ENCODE measurements around the gene CST3.

Gene CST3

GRCh38 chr20:23656372-23656771, 18.6 kb upstream of the CST3 start:
- Histone ChIP-seq H3K36me3 (ENCODE audit: control insufficient read depth, insufficient read depth, low read length) (no peaks in the 10 kb centered on the region), H3K27me3 (replicated peaks; ENCODE audit: control insufficient read depth, insufficient read depth, low read length) (no peaks in the 10 kb centered on the region), H3K4me3 (replicated peaks; ENCODE audit: low read depth, low read length) (no peak overlapping the region)
- DNase-seq (ENCODE audit: extremely low read depth, insufficient read length): no peak
- no peak for TF ChIP-seq CTCF (IDR thresholded peaks at IDR 0.05; ENCODE audit: insufficient read depth, low read length, poor library complexity, severe bottlenecking)

- Histone ChIP-seq H3K4me3 (replicated peaks; ENCODE audit: low read depth, low read length) (no peak overlapping the region), H3K27me3 (replicated peaks; ENCODE audit: control insufficient read depth, insufficient read depth, low read length) (no peaks in the 10 kb centered on the region), H3K36me3 (ENCODE audit: control insufficient read depth, insufficient read depth, low read length) (no peaks in the 10 kb centered on the region)
- DNase-seq (ENCODE audit: extremely low read depth, insufficient read length): no peak
- no peak for TF ChIP-seq CTCF (IDR thresholded peaks at IDR 0.05; ENCODE audit: insufficient read depth, low read length, poor library complexity, severe bottlenecking)
Observed at GRCh38 chr20:23655491-23656211, 17.9 kb upstream of the CST3 start.

- no peak for DNase-seq (ENCODE audit: extremely low read depth, insufficient read length)
Observed at GRCh38 chr20:23654717-23655116, 17.0 kb upstream of the CST3 start.

GRCh38 chr20:23654000-23654399, 16.2 kb upstream of the CST3 start:
- Histone ChIP-seq H3K36me3 (ENCODE audit: control insufficient read depth, insufficient read depth, low read length) (no peaks in the 10 kb centered on the region), H3K27me3 (replicated peaks; ENCODE audit: control insufficient read depth, insufficient read depth, low read length) (no peaks in the 10 kb centered on the region), H3K4me3 (replicated peaks; ENCODE audit: low read depth, low read length) (no peak overlapping the region)
- no peak for TF ChIP-seq CTCF (IDR thresholded peaks at IDR 0.05; ENCODE audit: insufficient read depth, low read length, poor library complexity, severe bottlenecking)
- DNase-seq (ENCODE audit: extremely low read depth, insufficient read length): no peak

More at GRCh38 chr20:23654717-23655116, 17.0 kb upstream of the CST3 start:
- Histone ChIP-seq H3K27me3 (replicated peaks; ENCODE audit: control insufficient read depth, insufficient read depth, low read length) (no peaks in the 10 kb centered on the region), H3K36me3 (ENCODE audit: control insufficient read depth, insufficient read depth, low read length) (no peaks in the 10 kb centered on the region), H3K4me3 (replicated peaks; ENCODE audit: low read depth, low read length) (no peak overlapping the region)
- TF ChIP-seq CTCF (IDR thresholded peaks at IDR 0.05; ENCODE audit: insufficient read depth, low read length, poor library complexity, severe bottlenecking): no peak

- Histone ChIP-seq H3K4me3 (replicated peaks; ENCODE audit: low read depth, low read length) (no peak overlapping the region), H3K27me3 (replicated peaks; ENCODE audit: control insufficient read depth, insufficient read depth, low read length) (no peaks in the 10 kb centered on the region), H3K36me3 (ENCODE audit: control insufficient read depth, insufficient read depth, low read length) (no peaks in the 10 kb centered on the region)
- DNase-seq (ENCODE audit: extremely low read depth, insufficient read length): no peak
- no peak for TF ChIP-seq CTCF (IDR thresholded peaks at IDR 0.05; ENCODE audit: insufficient read depth, low read length, poor library complexity, severe bottlenecking)
Observed at GRCh38 chr20:23653400-23653938, 15.7 kb upstream of the CST3 start.
